Endothelial cell of umbilical vein (primary cell): ENCODE results near the gene DISP3. TPM values are rescaled to one million over a fixed set of nuclear protein-coding genes. Genes with fewer than 3 reads are reported as not detected.

Source experiments
- BruUV-seq: library from RNA; stranded (reverse); fragments of 400-500 nt; replicated peaks from 2 replicates; lab custom pipeline; 2021; lab: Mats Ljungman, UMichigan
- CTCF ChIA-PET: fragments of 300-600, 350-600 bp; sonication (Branson Sonifier 250); formaldehyde crosslinking; loops from one replicate; lab custom pipeline; 2021; ENCODE audit warnings: antibody characterized with exemption, inconsistent platforms; lab: Charles Lee
- POLR2A ChIA-PET: fragments of 300-600, 350-600 bp; sonication (Branson Sonifier 250); formaldehyde crosslinking; loops from one replicate; lab custom pipeline; 2021; ENCODE audit warnings: antibody characterized with exemption, inconsistent platforms; lab: Charles Lee
- DNase-seq: peaks from one replicate; pipeline ENCODE4 v3.0.0-alpha.2; 2011; ENCODE audit warnings: low read depth, low spot score
- FAIRE-seq: peaks from 2 replicates; lab custom pipeline; 2011; peaks lifted over from hg19 to GRCh38; lab: Jason Lieb, UNC
- H2AFZ ChIP-seq: 2 replicates; pipeline ENCODE4 v1.6.0; 2012; ENCODE audit warnings: low read depth, low read length, control low read depth, inconsistent platforms
- H3K27ac ChIP-seq: 2 replicates; pipeline ENCODE4 v1.5.1; 2011; ENCODE audit warnings: low read depth, mild to moderate bottlenecking, control low read depth, low read length, moderate library complexity; ENCODE audit not compliant: insufficient read depth
- H3K27me3 ChIP-seq, 2 experiments: 2 replicates each; pipeline versions ENCODE4 v1.6.0 to v1.6.1; 2011; ENCODE audit warnings: low read length in 2 of 2, mixed read lengths in 1 of 2; ENCODE audit not compliant: control insufficient read depth in 2 of 2, insufficient read depth in 2 of 2
- H3K36me3 ChIP-seq, 2 experiments: 2 replicates in 1 of 2; 3 replicates in 1 of 2; pipeline ENCODE4 v1.5.1; 2011; ENCODE audit warnings: low read length in 2 of 2, mild to moderate bottlenecking in 1 of 2, moderate library complexity in 1 of 2; ENCODE audit not compliant: control insufficient read depth in 2 of 2, insufficient read depth in 2 of 2; ENCODE audit errors: extremely low read depth in 1 of 2
- H3K4me1 ChIP-seq: 3 replicates; pipeline ENCODE4 v1.5.1; 2011; ENCODE audit warnings: mild to moderate bottlenecking, low read length; ENCODE audit not compliant: control insufficient read depth, insufficient read depth; ENCODE audit errors: extremely low read depth
- H3K4me2 ChIP-seq: 2 replicates; pipeline ENCODE4 v1.6.1; 2011; ENCODE audit warnings: low read length, control low read depth, mixed read lengths; ENCODE audit not compliant: insufficient read depth
- H3K4me3 ChIP-seq, 3 experiments: fragments of 200-600 bp in 1 of 3; sonication (generic), shearing (Covaris generic) in 1 of 3; replicated peaks in 1 of 3; 2 replicates each; pipeline ENCODE4 v1.5.1; 2011 to 2016; ENCODE audit warnings: control low read depth in 3 of 3, low read length in 3 of 3, mild to moderate bottlenecking in 2 of 3, inconsistent platforms in 1 of 3, low read depth in 1 of 3, moderate library complexity in 1 of 3; ENCODE audit not compliant: insufficient read depth in 1 of 3
- H3K79me2 ChIP-seq: 2 replicates; pipeline ENCODE4 v1.6.0; 2012; ENCODE audit warnings: low read length, inconsistent platforms; ENCODE audit not compliant: control insufficient read depth, insufficient read depth
- H3K9ac ChIP-seq: replicated peaks from 2 replicates; pipeline ENCODE3; 2011; ENCODE audit warnings: low read length, control low read depth; ENCODE audit not compliant: insufficient read depth; ENCODE audit errors: extremely low read depth
- H3K9me1 ChIP-seq: replicated peaks from 3 replicates; pipeline ENCODE4 v1.6.0; 2011; ENCODE audit warnings: mild to moderate bottlenecking, low read length; ENCODE audit not compliant: control insufficient read depth, insufficient read depth; ENCODE audit errors: extremely low read depth
- H3K9me3 ChIP-seq: replicated peaks from 2 replicates; pipeline ENCODE4 v1.5.1; 2012; ENCODE audit warnings: low read length, inconsistent platforms; ENCODE audit not compliant: control insufficient read depth, insufficient read depth
- H4K20me1 ChIP-seq: replicated peaks from 2 replicates; pipeline ENCODE3; 2011; ENCODE audit warnings: mild to moderate bottlenecking, low read length; ENCODE audit not compliant: control insufficient read depth, insufficient read depth; ENCODE audit errors: extremely low read depth
- CTCF ChIP-seq, 2 donors: IDR thresholded peaks; 1 replicate in 1 of 2; 2 replicates in 1 of 2; pipeline ENCODE4 v1.5.1; 2011; ENCODE audit warnings: low read length in 2 of 2, mild to moderate bottlenecking in 2 of 2, moderate library complexity in 2 of 2, control low read depth in 1 of 2, inconsistent platforms in 1 of 2, low read depth in 1 of 2; ENCODE audit not compliant: insufficient read depth in 1 of 2; ENCODE audit errors: extremely low read depth in 1 of 2
- EZH2 ChIP-seq: IDR thresholded peaks from 2 replicates; pipeline ENCODE4 v1.6.1; 2012; ENCODE audit warnings: borderline replicate concordance, low read depth, mild to moderate bottlenecking, moderate library complexity, low read length, inconsistent platforms; ENCODE audit not compliant: severe bottlenecking
- FOS ChIP-seq: IDR thresholded peaks from 2 replicates; pipeline ENCODE4 v1.6.1; 2011; ENCODE audit warnings: mild to moderate bottlenecking, low read length, moderate library complexity, borderline replicate concordance; ENCODE audit not compliant: insufficient read depth
- GATA2 ChIP-seq: IDR thresholded peaks from 2 replicates; pipeline ENCODE4 v1.7.0; 2011; ENCODE audit warnings: low read depth, mild to moderate bottlenecking, moderate library complexity, mixed read lengths, low read length; ENCODE audit not compliant: insufficient read length, insufficient read depth
- JUN ChIP-seq: IDR thresholded peaks from 2 replicates; pipeline ENCODE4 v1.6.1; 2011; ENCODE audit warnings: borderline replicate concordance, low read depth; ENCODE audit not compliant: insufficient read length, insufficient read depth
- MAX ChIP-seq: IDR thresholded peaks from 2 replicates; pipeline ENCODE4 v1.6.1; 2011; ENCODE audit not compliant: insufficient read depth, insufficient read length
- MYC ChIP-seq: IDR thresholded peaks from one replicate; pipeline ENCODE4 v1.6.1; 2011; ENCODE audit warnings: mild to moderate bottlenecking, low read depth, low read length
- POLR2A ChIP-seq: IDR thresholded peaks from 2 replicates; pipeline ENCODE4 v1.6.1; 2012; ENCODE audit warnings: low read depth, mild to moderate bottlenecking, control low read depth, low read length
- POLR2AphosphoS5 ChIP-seq: IDR thresholded peaks from 2 replicates; pipeline ENCODE4 v1.6.1; 2012; ENCODE audit warnings: low read depth, mild to moderate bottlenecking, control low read depth, low read length, moderate library complexity; ENCODE audit not compliant: insufficient read depth
- dilution Hi-C: fragments of 300-500 bp; cut with MboI; formaldehyde crosslinking; loops from one replicate; pipeline ENCODE4 v1.15.0; 2019; ENCODE audit warnings: low sequenced_read_pairs; ENCODE audit not compliant: extremely low pct_ligation_motif_present
- intact Hi-C: fragments of 100-400 bp; cut with micrococcal nuclease; formaldehyde crosslinking; loops from one replicate; pipeline ENCODE4 v1.10.0; 2022
- polyA plus RNA-seq, 4 experiments: library from polyadenylated mRNA; depleted of rRNA in 3 of 4; stranded (reverse) in 3 of 4; unstranded in 1 of 4; fragments of >200 nt; gene quantifications; 2 replicates each; pipeline versions ENCODE4 v1.2.1 to v1.2.3, GENCODE V29; 2011 to 2012; ENCODE audit warnings: missing spikeins in 1 of 4
- total RNA-seq: library from RNA; stranded (reverse); gene quantifications from 2 replicates; pipeline ENCODE4 v1.2.3, GENCODE V29; 2021

Gene DISP3
- total and polyA plus RNA-seq, 2 donors (not counting 3 experiments of a cell fraction or from before 2014, with no cell fraction given): 0.26 to 0.49 TPM

- no TSS peak for BruUV-seq
- intact Hi-C loops (no loop called here), dilution Hi-C loops (no loop called here)
- Histone ChIP-seq H3K4me3 (no peak overlapping the region), H3K36me3 (no peaks in the 10 kb centered on the region), H3K79me2 (no peaks in the 10 kb centered on the region), H2AFZ (no peak overlapping the region), H3K9ac (no peak overlapping the region), H3K27ac (no peak overlapping the region), H3K4me2 (no peak overlapping the region), H3K9me1 (no peaks in the 10 kb centered on the region), H3K9me3 (no peaks in the 10 kb centered on the region), H3K27me3 (no peaks in the 10 kb centered on the region), H4K20me1 (no peaks in the 10 kb centered on the region), H3K4me1 (no peaks in the 10 kb centered on the region)
- no peak for TF ChIP-seq POLR2AphosphoS5
- no peak for TF ChIP-seq MAX
- TF ChIP-seq JUN: no peak
- TF ChIP-seq FOS: no peak
- TF ChIP-seq MYC: no peak
- no peak for TF ChIP-seq EZH2
- no peak for TF ChIP-seq CTCF (IDR thresholded peaks at IDR 0.05; ENCODE audit: extremely low read depth in 1 of 2, insufficient read depth in 1 of 2, low read depth in 1 of 2, low read length in 2 of 2)
- no peak for TF ChIP-seq GATA2
- no peak for TF ChIP-seq POLR2A
- ChIA-PET POLR2A (no interaction called here), CTCF (no interaction called here)
- DNase-seq: no peak
- no peak for FAIRE-seq
Observed at GRCh38 chr1:11523746-11524464, 45.0 kb downstream of the DISP3 start.
